SK-N-MC (cell line): Measurements from ENCODE around the gene PRKAR2B.

Source experiments
- DNase-seq: peaks from one replicate; pipeline ENCODE4 v3.0.0-alpha.2; 2011; ENCODE audit warnings: low read depth, low spot score
- H3K27ac ChIP-seq: fragments of 200-600 bp; sonication (generic); 2 replicates; pipeline ENCODE4 v1.5.1; 2016; ENCODE audit warnings: mixed run types
- H3K36me3 ChIP-seq: fragments of 200-600 bp; sonication (generic); 2 replicates; pipeline ENCODE4 v1.6.1; 2017; ENCODE audit warnings: antibody characterized with exemption, low read length, mixed read lengths; ENCODE audit not compliant: insufficient read depth
- H3K4me3 ChIP-seq: fragments of 200-600 bp; sonication (generic); 2 replicates; pipeline ENCODE4 v1.5.1; 2016
- H3K9ac ChIP-seq: fragments of 200-600 bp; sonication (generic); 2 replicates; pipeline ENCODE4 v1.8.0; 2017; ENCODE audit warnings: mixed run types, mixed read lengths; ENCODE audit not compliant: insufficient read length
- H3K9me3 ChIP-seq: fragments of 200-600 bp; sonication (generic); 2 replicates; pipeline ENCODE4 v1.6.1; 2017; ENCODE audit warnings: low read depth, mild to moderate bottlenecking, antibody characterized with exemption, low read length, moderate library complexity, mixed read lengths
- EZH2 ChIP-seq: fragments of 200-600 bp; sonication (generic); IDR thresholded peaks from one replicate; pipeline ENCODE4 v1.6.1; 2017; ENCODE audit warnings: antibody characterized with exemption
- FOXP2 ChIP-seq: optimal IDR thresholded peaks from 2 replicates; pipeline ENCODE3; 2011; ENCODE audit warnings: mild to moderate bottlenecking, moderate library complexity; ENCODE audit not compliant: insufficient read depth; ENCODE audit errors: extremely low read length, control extremely low read depth
- POLR2AphosphoS5 ChIP-seq: IDR thresholded peaks from 2 replicates; pipeline ENCODE4 v1.6.1; 2012; ENCODE audit warnings: mild to moderate bottlenecking, low read depth, low read length, borderline replicate concordance

Gene PRKAR2B

GRCh38 chr7:107206136-107206535, 161.6 kb downstream of the PRKAR2B start:
- H3K27ac ChIP-seq, result no peak overlapping the region
- no peaks in the 10 kb centered on the region for H3K9me3 ChIP-seq
- no peak overlapping the region for H3K9ac ChIP-seq
- no peak for TF ChIP-seq POLR2AphosphoS5
- TF ChIP-seq FOXP2, result no peak
- no peak for DNase-seq
- peaks cover 18% of the 10 kb centered on the region for H3K36me3 ChIP-seq
- no peak overlapping the region for H3K4me3 ChIP-seq

- H3K36me3 ChIP-seq, result peaks cover 13% of the 10 kb centered on the region
- no peak overlapping the region for H3K4me3 ChIP-seq
- H3K9ac ChIP-seq, result no peak overlapping the region
- TF ChIP-seq FOXP2 (no peak), POLR2AphosphoS5 (no peak)
- H3K27ac ChIP-seq, result no peak overlapping the region
- H3K9me3 ChIP-seq, result no peaks in the 10 kb centered on the region
- DNase-seq, result no peak
Measured at GRCh38 chr7:107206706-107207105, 162.2 kb downstream of the PRKAR2B start.

GRCh38 chr7:107207459-107207858, 163.0 kb downstream of the PRKAR2B start:
- H3K36me3 ChIP-seq, result peaks cover 6% of the 10 kb centered on the region
- TF ChIP-seq POLR2AphosphoS5 (no peak), FOXP2 (no peak)
- no peak overlapping the region for H3K4me3 ChIP-seq
- no peak overlapping the region for H3K27ac ChIP-seq
- no peak overlapping the region for H3K9ac ChIP-seq
- no peaks in the 10 kb centered on the region for H3K9me3 ChIP-seq
- DNase-seq, result no peak

GRCh38 chr7:107208024-107208521, 163.6 kb downstream of the PRKAR2B start:
- H3K9me3 ChIP-seq, result no peaks in the 10 kb centered on the region
- H3K36me3 ChIP-seq, result 0 out of 2 replicates have a peak, but pooled peaks cover 2% of the 10 kb centered on the region
- H3K27ac ChIP-seq, result no peak overlapping the region
- TF ChIP-seq POLR2AphosphoS5 (no peak), FOXP2 (no peak), EZH2 (no peak)
- H3K4me3 ChIP-seq, result no peak overlapping the region
- H3K9ac ChIP-seq, result no peak overlapping the region
- DNase-seq, result no peak

- no peak overlapping the region for H3K27ac ChIP-seq
- H3K4me3 ChIP-seq, result no peak overlapping the region
- no peak for DNase-seq
- TF ChIP-seq EZH2 (no peak), POLR2AphosphoS5 (no peak), FOXP2 (no peak)
- H3K9ac ChIP-seq, result no peak overlapping the region
- H3K9me3 ChIP-seq, result no peaks in the 10 kb centered on the region
- H3K36me3 ChIP-seq, result no peaks in the 10 kb centered on the region
Measured at GRCh38 chr7:107208563-107208962, 164.1 kb downstream of the PRKAR2B start.

- no peak for DNase-seq
- Histone ChIP-seq H3K36me3 (no peaks in the 10 kb centered on the region), H3K9me3 (no peaks in the 10 kb centered on the region), H3K4me3 (no peak overlapping the region), H3K9ac (no peak overlapping the region), H3K27ac (no peak overlapping the region)
- TF ChIP-seq FOXP2, result no peak
- TF ChIP-seq POLR2AphosphoS5, result no peak
- no peak for TF ChIP-seq EZH2
Measured at GRCh38 chr7:107209565-107209964, 165.1 kb downstream of the PRKAR2B start.

- Histone ChIP-seq H3K9ac (no peak overlapping the region), H3K27ac (no peak overlapping the region), H3K9me3 (no peaks in the 10 kb centered on the region), H3K4me3 (no peak overlapping the region), H3K36me3 (no peaks in the 10 kb centered on the region)
- no peak for TF ChIP-seq FOXP2
- TF ChIP-seq POLR2AphosphoS5, result no peak
- no peak for TF ChIP-seq EZH2
- no peak for DNase-seq
Measured at GRCh38 chr7:107210400-107210799, 165.9 kb downstream of the PRKAR2B start.
